GM21360 (cell line): ENCODE results near the gene ABCC6.
"Not testable (repeated sequence)": the region's sequence is repeated elsewhere in the genome, so short reads cannot be mapped to it uniquely, and the experiment has no call there.

Source experiments
- ATAC-seq: cut with Tn5 transposase; IDR thresholded peaks from one replicate; pipeline ENCODE4 v1.9.1; 2021; ENCODE audit warnings: mild to moderate bottlenecking, moderate library complexity; ENCODE audit not compliant: unreplicated experiment

The ABCC6 gene

DNA sequence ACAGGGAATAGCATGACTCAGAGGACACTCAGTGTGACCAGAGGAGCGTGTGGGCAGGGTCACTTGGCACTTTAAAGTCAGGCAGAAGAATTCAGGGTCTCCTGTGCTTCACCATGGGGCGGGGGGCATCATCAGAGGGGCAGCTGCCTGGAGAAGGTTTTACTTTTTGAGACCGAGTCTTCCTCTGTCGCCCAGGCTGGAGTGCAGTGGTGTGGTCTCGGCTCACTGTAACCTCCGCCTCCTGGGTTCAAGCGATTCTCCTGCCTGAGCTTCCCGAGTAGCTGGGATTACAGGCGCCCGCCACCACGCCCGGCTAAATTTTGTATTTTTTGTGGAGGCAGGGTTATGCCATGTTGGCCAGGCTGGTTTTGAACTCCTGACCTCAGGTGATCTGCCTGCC lies 32.3 kb downstream of the ABCC6 start:
- ATAC-seq = not testable (repeated sequence)

DNA sequence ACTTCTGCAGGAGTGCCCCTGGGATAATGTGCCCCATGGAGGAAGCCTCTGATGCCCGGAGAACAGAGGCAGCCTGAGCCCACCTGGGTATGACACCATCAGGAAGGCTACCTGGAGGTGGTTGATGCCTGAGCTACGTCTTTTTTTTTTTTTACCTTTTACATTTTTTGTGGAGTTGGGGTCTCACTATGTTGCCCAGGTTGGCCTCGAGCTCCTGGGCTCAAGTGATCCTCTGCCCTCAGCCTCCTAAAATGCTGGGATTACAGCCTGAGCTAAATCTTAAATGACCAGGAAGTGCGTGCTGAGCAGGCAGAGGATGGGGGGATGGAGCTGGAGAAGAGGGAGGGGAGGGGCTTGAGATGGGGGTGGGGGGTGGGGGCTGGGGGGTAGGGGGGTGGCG lies 32.7 kb downstream of the ABCC6 start:
- no peak for ATAC-seq

GRCh38 chr16:16189842-16190241 lies 33.5 kb downstream of the ABCC6 start:
- no peak for ATAC-seq

GRCh38 chr16:16188827-16189226 lies 34.5 kb downstream of the ABCC6 start:
- no peak for ATAC-seq

- no peak for ATAC-seq
Measured at GRCh38 chr16:16186820-16187219, 36.5 kb downstream of the ABCC6 start.

DNA sequence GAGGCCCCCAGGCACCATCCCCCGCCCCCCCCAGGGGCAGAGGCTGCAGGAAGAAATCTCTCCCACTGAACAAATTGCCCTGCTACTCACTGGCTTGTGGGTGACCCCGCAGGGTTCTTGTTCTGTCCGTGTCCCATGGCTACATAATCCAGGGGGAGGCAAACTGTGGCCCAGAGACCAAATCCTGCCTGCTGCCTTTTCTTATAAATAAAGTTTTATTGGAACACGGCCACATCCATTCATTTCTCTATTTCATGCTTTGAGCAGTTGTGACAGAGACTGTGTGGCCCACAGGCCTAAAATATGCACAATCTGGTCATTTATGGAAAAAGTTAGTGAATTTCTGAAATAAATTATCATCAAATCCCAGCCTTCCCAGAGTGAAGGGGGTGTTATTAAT lies 38.2 kb downstream of the ABCC6 start:
- no peak for ATAC-seq

- no peak for ATAC-seq
Measured at GRCh38 chr16:16184594-16184993, 38.7 kb downstream of the ABCC6 start.

GRCh38 chr16:16183562-16183961 lies 39.7 kb downstream of the ABCC6 start:
- ATAC-seq = no peak

DNA sequence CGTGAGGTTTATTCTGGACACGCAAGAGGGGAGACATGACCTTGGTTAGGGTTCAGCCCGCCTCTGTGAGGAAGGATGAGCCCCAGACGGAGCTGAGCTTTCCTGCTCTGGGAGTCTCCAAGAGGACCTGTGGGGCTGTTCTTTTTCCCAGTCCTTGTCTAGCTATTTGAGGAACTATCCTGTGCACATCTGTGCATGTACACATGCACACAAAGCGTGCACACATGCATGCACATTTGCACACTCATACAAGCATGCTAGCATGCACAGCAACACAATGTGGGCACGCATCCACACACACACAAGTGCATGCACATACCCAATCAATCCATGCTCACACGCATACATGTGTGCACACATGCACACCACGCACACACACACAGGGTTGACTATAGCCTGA lies 40.4 kb downstream of the ABCC6 start:
- ATAC-seq = no peak

DNA sequence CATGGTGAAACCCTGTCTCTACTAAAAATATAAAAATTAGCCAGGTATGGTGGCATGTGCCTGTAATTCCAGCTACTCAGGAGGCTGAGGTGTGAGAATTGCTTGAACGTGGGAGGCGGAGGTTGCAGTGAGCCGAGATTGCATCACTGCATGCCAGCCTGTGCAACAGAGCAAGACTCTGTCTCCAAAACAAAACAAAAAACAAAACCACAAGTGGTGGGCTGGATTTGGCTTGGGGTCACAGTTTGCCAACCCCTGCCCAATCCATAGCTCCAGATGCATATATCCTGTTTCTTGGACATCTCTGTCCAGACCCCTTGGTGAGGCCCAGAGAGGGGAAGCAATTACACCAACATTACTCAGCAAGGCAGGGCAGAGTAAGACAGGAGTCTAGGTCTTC lies 41.5 kb downstream of the ABCC6 start:
- ATAC-seq = not testable (repeated sequence)

DNA sequence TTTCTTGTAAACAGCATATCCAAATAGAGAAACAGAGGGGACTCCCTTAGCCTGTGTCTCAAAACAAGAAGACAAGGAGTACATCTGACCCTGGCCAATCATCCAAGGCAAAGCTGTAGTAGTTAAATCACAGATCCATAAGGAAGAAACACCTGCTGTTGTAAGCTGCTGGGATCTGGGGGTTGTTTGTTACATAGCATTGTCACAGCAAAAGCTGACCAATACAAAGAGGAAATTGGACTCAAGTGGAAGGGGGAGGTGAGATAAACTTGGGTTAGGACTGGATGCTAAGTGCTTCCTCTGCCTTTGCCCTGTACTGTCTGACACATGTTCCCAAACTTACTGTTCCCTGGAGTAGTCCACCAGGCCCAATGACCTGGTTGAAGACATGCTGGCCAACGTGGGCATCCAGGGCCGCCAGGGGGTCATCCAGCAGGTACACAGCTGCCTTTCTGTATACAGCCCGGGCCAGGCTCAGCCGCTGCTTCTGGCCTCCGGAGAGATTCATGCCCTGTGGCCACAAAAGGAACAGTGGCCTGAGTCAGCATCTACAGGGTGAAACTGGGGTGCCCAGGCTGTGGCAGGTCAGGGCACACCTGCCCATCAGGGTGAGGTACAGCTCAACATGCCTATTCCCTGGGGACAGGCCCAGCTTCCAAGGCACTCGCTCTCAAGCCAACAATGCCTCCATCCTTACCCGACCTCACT lies 44.7 kb downstream of the ABCC6 start:
- no peak for ATAC-seq

- no peak for ATAC-seq
Measured at GRCh38 chr16:16176328-16176727, 47.0 kb downstream of the ABCC6 start.

- ATAC-seq = no peak
Measured at GRCh38 chr16:16175296-16175695, 48.0 kb downstream of the ABCC6 start.

- no peak for ATAC-seq
Measured at GRCh38 chr16:16172991-16173390, 50.3 kb downstream of the ABCC6 start.

- no peak for ATAC-seq
Measured at GRCh38 chr16:16171332-16171919, 51.9 kb downstream of the ABCC6 start.

GRCh38 chr16:16169615-16170014 lies 53.7 kb downstream of the ABCC6 start:
- no peak for ATAC-seq

- no peak for ATAC-seq
Measured at GRCh38 chr16:16168431-16168830, 54.9 kb downstream of the ABCC6 start.

- no peak for ATAC-seq
Measured at GRCh38 chr16:16167927-16168326, 55.4 kb downstream of the ABCC6 start.

DNA sequence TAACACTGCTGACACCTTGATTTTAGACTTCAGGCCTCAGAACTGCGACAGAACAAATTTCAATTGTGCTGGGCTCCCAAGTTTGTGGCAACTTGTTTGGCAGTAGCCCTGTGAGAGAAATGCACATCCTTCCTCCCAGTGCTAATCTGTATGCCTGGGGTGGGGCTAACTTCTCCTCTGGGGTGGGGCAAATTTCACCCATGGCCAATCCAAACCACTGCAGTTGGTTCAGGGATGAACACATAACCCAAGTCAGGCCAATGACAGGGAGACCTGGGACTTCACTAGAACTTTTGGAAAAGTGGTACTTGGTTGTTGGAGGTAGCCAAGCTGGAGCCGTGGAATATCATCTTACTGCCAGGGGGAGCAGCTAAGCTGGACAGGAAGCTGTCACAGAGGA lies 56.3 kb downstream of the ABCC6 start:
- no peak for ATAC-seq

GRCh38 chr16:16166085-16166484 lies 57.2 kb downstream of the ABCC6 start:
- ATAC-seq = no peak

DNA sequence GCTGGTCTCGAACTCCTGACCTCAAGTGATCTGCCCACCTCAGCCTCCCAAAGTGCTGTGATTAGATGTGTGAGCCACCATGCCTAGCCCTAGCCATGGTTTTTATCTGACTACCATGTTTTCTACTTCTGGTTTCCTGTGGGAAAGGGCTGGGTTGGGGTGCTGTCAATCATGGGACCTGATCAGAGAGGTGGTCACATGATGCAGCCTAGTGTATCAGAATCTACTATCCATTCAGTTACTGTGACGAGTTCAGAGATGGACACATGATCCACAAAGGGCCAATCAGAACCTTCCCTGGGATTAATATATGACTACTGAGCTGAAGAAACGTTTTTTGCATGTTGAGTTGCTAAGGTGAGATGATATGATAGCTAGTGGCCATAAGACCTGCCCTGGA lies 59.1 kb downstream of the ABCC6 start:
- ATAC-seq = no peak

DNA sequence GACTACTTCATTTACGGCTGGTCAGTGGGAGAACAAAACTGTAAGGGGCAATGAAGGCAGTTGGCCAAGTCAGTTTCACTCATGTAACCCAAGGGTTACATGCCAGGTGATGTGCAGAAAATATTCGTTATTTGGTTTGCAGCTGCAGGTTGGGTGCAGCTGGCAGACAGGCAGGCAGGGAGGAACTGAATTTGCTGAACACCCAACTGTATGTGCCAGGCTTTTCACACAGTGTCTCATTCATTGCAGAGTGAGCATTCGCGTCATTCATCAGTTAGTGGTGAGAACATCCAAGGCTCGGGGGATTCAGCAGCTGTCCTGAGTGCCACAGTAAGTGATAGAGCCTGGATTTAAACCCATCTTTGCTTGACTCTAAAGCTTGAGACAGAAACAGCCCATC lies 59.7 kb downstream of the ABCC6 start:
- no peak for ATAC-seq

- ATAC-seq = no peak
Measured at GRCh38 chr16:16163109-16163508, 60.2 kb downstream of the ABCC6 start.
